ENCODE data around the gene PKN1.

DNA sequence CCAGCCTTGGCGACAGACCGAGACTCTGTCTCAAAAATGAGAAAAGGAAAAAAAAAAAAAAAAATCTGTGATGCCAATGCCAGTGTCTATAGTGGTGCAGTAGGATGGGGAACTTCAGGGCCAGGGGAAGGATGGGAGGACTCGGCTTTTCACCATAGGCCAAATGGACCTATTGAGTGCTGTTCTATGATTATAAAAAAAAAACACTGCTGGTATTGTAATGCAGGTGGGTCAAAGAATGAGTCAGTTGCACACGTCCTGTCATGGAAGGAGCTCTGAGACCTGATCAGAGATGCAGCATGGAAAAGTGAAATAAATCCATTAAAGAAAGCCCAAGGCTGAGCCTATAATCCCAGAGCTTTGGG, 78.1 kb downstream of the PKN1 start:
- TF ChIP-seq POLR2A (IDR thresholded peaks at IDR 0.05; ENCODE audit: low read depth, low read length): no peak
- no peak for TF ChIP-seq POLR2AphosphoS5 (IDR thresholded peaks at IDR 0.05; ENCODE audit: low read depth, low read length)
